K562 (cell line): ENCODE data around the gene MEGF11. TPM values are rescaled to one million over a fixed set of nuclear protein-coding genes. Genes with fewer than 3 reads are reported as not detected.

Source experiments
- ATAC-seq: fragments of 200-7000 bp; cut with Tn5 transposase; 3 replicates; pipeline ENCODE4 v1.9.1; 2020; ENCODE audit warnings: moderate library complexity
- BruUV-seq: library from RNA; stranded (reverse); fragments of 400-500 nt; replicated peaks from 2 replicates; lab custom pipeline; 2021; lab: Mats Ljungman, UMichigan
- CTCF ChIA-PET: fragments of 300-600 bp; formaldehyde crosslinking; extraction: SDS; loops from one replicate; lab custom pipeline; 2021; ENCODE audit warnings: low intra/inter-chr PET ratio; lab: Yijun Ruan, JAX
- POLR2A ChIA-PET: fragments of 300-600, 350-650 bp; sonication (Branson Sonifier 250); formaldehyde crosslinking; extraction: SDS; loops from one replicate; lab custom pipeline; 2021; ENCODE audit warnings: antibody characterized with exemption, inconsistent platforms; lab: Yijun Ruan, JAX
- DNase-seq, 4 experiments: peaks; one replicate each; pipeline versions ENCODE4 v3.0.0 to v3.0.0-alpha.2; 2011 to 2018; ENCODE audit warnings: low spot score in 3 of 4, mixed read lengths in 3 of 4; ENCODE audit errors: extremely low read depth in 1 of 4
- FAIRE-seq: peaks from 2 replicates; lab custom pipeline; 2011; peaks lifted over from hg19 to GRCh38; lab: Jason Lieb, UNC
- H2AFZ ChIP-seq: 2 replicates; pipeline ENCODE4 v1.6.0; 2011; ENCODE audit warnings: low read depth, low read length, control low read depth, inconsistent platforms
- H3K27ac ChIP-seq: fragments of 200-600 bp; 3 replicates; pipeline ENCODE4 v1.8.0; 2011; ENCODE audit warnings: low read depth, mild to moderate bottlenecking, control low read depth, inconsistent platforms, low read length, moderate library complexity, mixed read lengths; ENCODE audit errors: extremely low read depth
- H3K27me3 ChIP-seq, 2 experiments: fragments of 300-600 bp in 1 of 2; 2 replicates in 1 of 2; 3 replicates in 1 of 2; pipeline versions ENCODE4 v1.6.0 to v1.8.0; 2011; ENCODE audit warnings: inconsistent platforms in 2 of 2, low read length in 2 of 2, mild to moderate bottlenecking in 1 of 2, mixed read lengths in 1 of 2, moderate library complexity in 1 of 2; ENCODE audit not compliant: control insufficient read depth in 2 of 2, insufficient read depth in 2 of 2
- H3K36me3 ChIP-seq: fragments of 300-600 bp; 3 replicates; pipeline ENCODE4 v1.8.0; 2011; ENCODE audit warnings: mild to moderate bottlenecking, low read length, inconsistent platforms; ENCODE audit not compliant: control insufficient read depth, insufficient read depth
- H3K4me1 ChIP-seq, 2 experiments: fragments of 200-600 bp in 1 of 2; replicated peaks in 1 of 2; 2 replicates in 1 of 2; 3 replicates in 1 of 2; pipeline versions ENCODE4 v1.5.1 to v1.8.0; 2011; ENCODE audit warnings: inconsistent platforms in 2 of 2, low read length in 2 of 2, mild to moderate bottlenecking in 1 of 2, mixed read lengths in 1 of 2, moderate library complexity in 1 of 2; ENCODE audit not compliant: control insufficient read depth in 2 of 2, insufficient read depth in 2 of 2
- H3K4me2 ChIP-seq: 2 replicates; pipeline ENCODE4 v1.6.1; 2011; ENCODE audit warnings: low read length, control low read depth, inconsistent platforms, mixed read lengths; ENCODE audit not compliant: insufficient read depth
- H3K4me3 ChIP-seq: fragments of 200-600 bp; sonication (generic), shearing (Covaris generic); 2 replicates; pipeline ENCODE4 v1.5.1; 2016; ENCODE audit warnings: control low read depth, inconsistent platforms
- H3K79me2 ChIP-seq: fragments of 200-600 bp; 3 replicates; pipeline ENCODE4 v1.8.0; 2011; ENCODE audit warnings: low read length, inconsistent platforms; ENCODE audit not compliant: control insufficient read depth, insufficient read depth
- H3K9ac ChIP-seq, 2 experiments: 2 replicates each; pipeline versions ENCODE4 v1.6.0 to v1.6.1; 2011; ENCODE audit warnings: low read depth in 2 of 2, low read length in 2 of 2, control low read depth in 1 of 2, inconsistent platforms in 1 of 2, mild to moderate bottlenecking in 1 of 2, mixed read lengths in 1 of 2; ENCODE audit not compliant: insufficient read depth in 1 of 2
- H3K9me1 ChIP-seq: one replicate; pipeline ENCODE4 v1.6.0; 2011; ENCODE audit warnings: inconsistent platforms, mild to moderate bottlenecking, low read length, moderate library complexity; ENCODE audit not compliant: control insufficient read depth, insufficient read depth
- H3K9me3 ChIP-seq: replicated peaks from 2 replicates; pipeline ENCODE4 v1.5.1; 2011; ENCODE audit warnings: low read depth, low read length, inconsistent platforms; ENCODE audit not compliant: control insufficient read depth, insufficient read depth
- H4K20me1 ChIP-seq: replicated peaks from 2 replicates; pipeline ENCODE4 v1.6.1; 2011; ENCODE audit warnings: low read length, inconsistent platforms, mixed read lengths; ENCODE audit not compliant: control insufficient read depth, insufficient read depth
- ATF4 ChIP-seq: fragments of 450-650 bp; formaldehyde crosslinking; IDR thresholded peaks from 2 replicates; pipeline ENCODE4 v1.4.0; 2022; ENCODE audit warnings: mild to moderate bottlenecking, moderate library complexity
- C11orf30 ChIP-seq: fragments of 450-650 bp; IDR thresholded peaks from 2 replicates; pipeline ENCODE4 v1.6.1; 2016; ENCODE audit warnings: low read depth, mild to moderate bottlenecking
- CBFA2T2 ChIP-seq: fragments of 450-650 bp; conservative IDR thresholded peaks from 2 replicates; pipeline ENCODE4 v1.6.1; 2017; ENCODE audit warnings: mild to moderate bottlenecking
- CBFA2T3 ChIP-seq: fragments of 450-650 bp; IDR thresholded peaks from 2 replicates; pipeline ENCODE4 v1.6.1; 2017
- CSDE1 ChIP-seq, 2 experiments: fragments of 450-650 bp; IDR thresholded peaks; 2 replicates each; pipeline ENCODE4 v1.6.1; 2016; ENCODE audit warnings: mild to moderate bottlenecking in 1 of 2
- HCFC1 ChIP-seq: IDR thresholded peaks from 2 replicates; pipeline ENCODE4 v1.6.1; 2012; ENCODE audit warnings: low read depth, low read length, improper control_type of control experiment
- KDM1A ChIP-seq, 2 experiments: fragments of 450-650 bp; IDR thresholded peaks; 2 replicates each; pipeline ENCODE4 v1.6.1; 2016; ENCODE audit warnings: mild to moderate bottlenecking in 2 of 2
- LARP7 ChIP-seq: fragments of 450-650 bp; IDR thresholded peaks from 2 replicates; pipeline ENCODE4 v1.6.1; 2016
- MAFG ChIP-seq: fragments of 450-650 bp; conservative IDR thresholded peaks from 2 replicates; pipeline ENCODE4 v1.6.1; 2016; ENCODE audit warnings: missing genetic modification characterization, missing compliant biosample characterization
- RBM39 ChIP-seq: fragments of 200-400 bp; formaldehyde crosslinking; optimal IDR thresholded peaks from 2 replicates; pipeline ENCODE3; 2018; ENCODE audit warnings: low read depth, low read length
- RCOR1 ChIP-seq, 2 experiments: IDR thresholded peaks; 2 replicates each; pipeline ENCODE4 v1.6.1; 2012; ENCODE audit warnings: low read depth in 2 of 2, low read length in 2 of 2, borderline replicate concordance in 1 of 2, improper control_type of control experiment in 1 of 2
- SNAPC5 ChIP-seq: fragments of 250-450 bp; sonication (Bioruptor Pico); IDR thresholded peaks from 2 replicates; pipeline ENCODE4 v1.8.0; 2021; ENCODE audit warnings: moderate library complexity, mild to moderate bottlenecking, inconsistent platforms
- SOX6 ChIP-seq: fragments of 450-650 bp; IDR thresholded peaks from 2 replicates; pipeline ENCODE4 v1.6.1; 2014; ENCODE audit warnings: mild to moderate bottlenecking
- TCF3 ChIP-seq: sonication (generic); formaldehyde crosslinking; IDR thresholded peaks from 2 replicates; pipeline ENCODE4 v1.4.0; 2020; ENCODE audit warnings: mild to moderate bottlenecking, missing genetic modification reagents
- ZC3H11A ChIP-seq: IDR thresholded peaks from 2 replicates; pipeline ENCODE4 v1.6.1; 2012; ENCODE audit warnings: low read depth, low read length, improper control_type of control experiment
- ZNF311 ChIP-seq: fragments of 250-450 bp; sonication (Bioruptor Pico); IDR thresholded peaks from 2 replicates; pipeline ENCODE4 v1.4.0; 2020; ENCODE audit warnings: mild to moderate bottlenecking, moderate library complexity
- ZNF431 ChIP-seq: sonication (generic); formaldehyde crosslinking; IDR thresholded peaks from 2 replicates; pipeline ENCODE4 v1.8.0; 2022; ENCODE audit warnings: mild to moderate bottlenecking, missing genetic modification reagents
- ZSCAN29 ChIP-seq: fragments of 450-650 bp; IDR thresholded peaks from 2 replicates; pipeline ENCODE4 v1.6.1; 2017
- WGBS: fragments of 100-300 bp; shearing (Covaris generic); methylation state at CpG from one replicate; pipeline ENCODE4 v1.1.6; 2016; ENCODE audit warnings: low coverage, mixed read lengths; ENCODE audit not compliant: insufficient coverage; ENCODE audit errors: missing lambda C conversion rate; 5-methylcytosine and 5-hydroxymethylcytosine counted together
- in situ Hi-C: fragments of 300-500 bp; cut with MboI; formaldehyde crosslinking; loops from 4 replicates; pipeline ENCODE4 v1.15.0; 2018; ENCODE audit warnings: inconsistent platforms, mixed read lengths
- intact Hi-C: fragments of 100-400 bp; cut with micrococcal nuclease; formaldehyde crosslinking; loops from 2 replicates; pipeline ENCODE4 v1.14.2; 2022
- polyA plus RNA-seq, 8 experiments: library from polyadenylated mRNA; depleted of rRNA in 4 of 8; stranded (reverse) in 5 of 8; unstranded in 3 of 8; fragments of >200 nt; fragmentation: Nextera tagmentation in 2 of 8; fragmentation: Illumina TruSeq in 1 of 8; extraction: Ambion mirVana in 2 of 8; extraction: Trizol in 1 of 8; gene quantifications; 2 replicates each; pipeline versions ENCODE4 v1.2.1 to v1.2.3, GENCODE V29; 2011 to 2014; ENCODE audit warnings: inconsistent platforms in 1 of 8, missing spikeins in 1 of 8
- total RNA-seq, 7 experiments: library from RNA; depleted of rRNA in 6 of 7; stranded (reverse); fragments of >200 nt in 6 of 7; fragmentation: Illumina TruSeq in 2 of 7; extraction: Trizol in 2 of 7; gene quantifications; 2 replicates each; pipeline versions ENCODE4 v1.2.1 to v1.2.3, GENCODE V29; 2011 to 2021; ENCODE audit warnings: low replicate concordance in 1 of 7

MEGF11 gene
- total and polyA plus RNA-seq, 9 of the 15 experiments (the other 6 are each of a cell fraction or from before 2014, with no cell fraction given), result 0.06 to 0.23 (median 0.20) TPM; not detected in 6

GRCh38 chr15:65906396-65906795 lies 347.2 kb downstream of the MEGF11 start:
- Histone ChIP-seq H3K4me1 (peaks cover 6 to 33% of the 10 kb centered on the region in 2 experiments), H3K4me3 (no peak overlapping the region), H3K9me1 (no peaks in the 10 kb centered on the region), H3K9ac (no peak overlapping the region), H3K27ac (no peak overlapping the region), H2AFZ (no peak overlapping the region), H3K27me3 (no peaks in the 10 kb centered on the region), H3K4me2 (no peak overlapping the region), H3K9me3 (no peaks in the 10 kb centered on the region), H4K20me1 (peaks cover 4% of the 10 kb centered on the region), H3K79me2 (peaks cover 3% of the 10 kb centered on the region; the same call in 1 of the 3 replicates), H3K36me3 (peaks cover 75% of the 10 kb centered on the region)
- peak in 2 of 4 experiments; percentile 27 to 32 for DNase-seq
- TF ChIP-seq KDM1A (IDR thresholded peaks at IDR 0.05), result peak; percentile 52 to 66
- peak; percentile 42 for TF ChIP-seq TCF3
- TF ChIP-seq RCOR1 (IDR thresholded peaks at IDR 0.05; ENCODE audit: borderline replicate concordance in 1 of 2, low read depth in 2 of 2, low read length in 2 of 2), result 0 out of 4 replicates have a peak, but pooled peaks of 1 of the 2 experiments have one; percentile 19
- peak; percentile 72 for TF ChIP-seq CBFA2T3
- peak; percentile 44 for TF ChIP-seq CBFA2T2
- TF ChIP-seq ZSCAN29, result no peak
- no peak for TF ChIP-seq ZC3H11A
- intact Hi-C loops (no loop called here), in situ Hi-C loops (no loop called here)
- ChIA-PET CTCF (no interaction called here), POLR2A (interaction anchor here (0.6 kb wide), 1 partner anchor 862 kb away, joined by 4 read pairs; no protein-coding TSS in a partner anchor)
- 100% methylated on average over 1 of the region's 1 CpG for WGBS
- FAIRE-seq, result no peak
- BruUV-seq, result no TSS peak
- ATAC-seq, result no peak

- H3K9ac ChIP-seq, result 0 out of 4 replicates have a peak overlapping the region, but pooled peaks of 1 of the 2 experiments have one; percentile 33
- peak overlapping the region; percentile 61 for H3K4me2 ChIP-seq
- BruUV-seq, result no TSS peak
- FAIRE-seq (peak; percentile 94), ATAC-seq (peak; percentile 78), DNase-seq (peak; percentile 45 to 73 (median 60))
- POLR2A ChIA-PET, result interaction anchor here (0.8 to 1.6 kb wide), 7 partner anchors 9 to 111 kb away, joined by 3 to 4 read pairs (median 3); no protein-coding TSS in a partner anchor
- intact Hi-C loops, result no loop called here
- no peaks in the 10 kb centered on the region for H3K27me3 ChIP-seq
- H3K4me3 ChIP-seq, result no peak overlapping the region
- H3K9me1 ChIP-seq, result no peaks in the 10 kb centered on the region
- CTCF ChIA-PET, result no interaction called here
- H2AFZ ChIP-seq, result no peak overlapping the region; the same call in 1 of the 2 replicates
- H4K20me1 ChIP-seq, result peaks cover 4% of the 10 kb centered on the region
- peaks cover 76% of the 10 kb centered on the region for H3K36me3 ChIP-seq
- peaks cover 6 to 43% of the 10 kb centered on the region in 2 experiments for H3K4me1 ChIP-seq
- peaks cover 3% of the 10 kb centered on the region; the same call in 1 of the 3 replicates for H3K79me2 ChIP-seq
- WGBS, result 11% methylated on average over 4 of the region's 4 CpGs
- H3K9me3 ChIP-seq, result no peaks in the 10 kb centered on the region
- peak overlapping the region; percentile 57 for H3K27ac ChIP-seq
- in situ Hi-C loops, result no loop called here
- TF ChIP-seq SOX6 (peak; percentile 65), HCFC1 (no peak), C11orf30 (peak; percentile 61), LARP7 (no peak), MAFG (tag) (peak; percentile 69; the same call in 1 of the 2 replicates), RBM39 (no peak), ZNF431 (0 out of 2 replicates have a peak, but pooled peaks have one; percentile 24), ATF4 (no peak), ZNF311 (CRISPR knock-in tag) (no peak), TCF3 (peak; percentile 26; the same call in 1 of the 2 replicates), CSDE1 (IDR thresholded peaks at IDR 0.05) (peak in 1 of 2 experiments; percentile 33; a peak in 1 of 4 replicates), SNAPC5 (CRISPR knock-in tag) (no peak), ZC3H11A (no peak)
Measured at GRCh38 chr15:65904301-65904700, 349.2 kb downstream of the MEGF11 start.
